Right atrium auricular region (tissue), 2 donors: ENCODE results near the gene PNRC1. TPM values are rescaled to one million over a fixed set of nuclear protein-coding genes. Genes with fewer than 3 reads are reported as not detected.
A peak's percentile ranks its signal among the peaks of the same experiment; 100 is the strongest.

Experiments used
- DNase-seq: peaks from one replicate; pipeline ENCODE4 v3.0.0-alpha.2; 2019; ENCODE audit warnings: low spot score
- H3K27ac ChIP-seq, 2 donors: fragments of 200-600 bp; sonication (generic); 1 replicate in 1 of 2; 2 replicates in 1 of 2; pipeline ENCODE4 v1.5.1; 2016 to 2019
- H3K27me3 ChIP-seq, 2 donors: fragments of 200-600 bp; sonication (generic); one replicate each; pipeline versions ENCODE4 v1.5.1 to v1.6.0; 2017 to 2019
- H3K36me3 ChIP-seq: fragments of 200-600 bp; sonication (generic); one replicate; pipeline ENCODE4 v1.5.1; 2016
- H3K4me1 ChIP-seq, 2 donors: fragments of 200-600 bp; sonication (generic); one replicate each; pipeline versions ENCODE4 v1.5.1 to v1.6.0; 2017 to 2019
- H3K4me3 ChIP-seq, 2 donors: fragments of 200-600 bp; sonication (generic); 1 replicate in 1 of 2; 2 replicates in 1 of 2; pipeline ENCODE4 v1.5.1; 2017 to 2019; ENCODE audit warnings: mild to moderate bottlenecking in 1 of 2, moderate library complexity in 1 of 2
- H3K9me3 ChIP-seq, 2 donors: fragments of 200-600 bp; sonication (generic); one replicate each; pipeline ENCODE4 v1.5.1; 2019
- total RNA-seq, 2 donors: library from RNA; depleted of rRNA; stranded (reverse); fragments of >200 nt; gene quantifications; one replicate each; pipeline ENCODE4 v1.1.0, GENCODE V29; 2016
- TF ChIP-seq, protein P1 (sequence below), 2 donors: fragments of 200-600 bp; sonication (generic); IDR thresholded peaks; one replicate each; pipeline ENCODE4 v1.5.1; 2019; ENCODE audit warnings: antibody characterized with exemption in 2 of 2

Gene PNRC1
- total RNA-seq, 2 donors from 2014 or later: 180 to 201 TPM

GRCh38 chr6:89085409-89086205, 5.1 kb downstream of the PNRC1 start:
- TF ChIP-seq, protein P1, sequence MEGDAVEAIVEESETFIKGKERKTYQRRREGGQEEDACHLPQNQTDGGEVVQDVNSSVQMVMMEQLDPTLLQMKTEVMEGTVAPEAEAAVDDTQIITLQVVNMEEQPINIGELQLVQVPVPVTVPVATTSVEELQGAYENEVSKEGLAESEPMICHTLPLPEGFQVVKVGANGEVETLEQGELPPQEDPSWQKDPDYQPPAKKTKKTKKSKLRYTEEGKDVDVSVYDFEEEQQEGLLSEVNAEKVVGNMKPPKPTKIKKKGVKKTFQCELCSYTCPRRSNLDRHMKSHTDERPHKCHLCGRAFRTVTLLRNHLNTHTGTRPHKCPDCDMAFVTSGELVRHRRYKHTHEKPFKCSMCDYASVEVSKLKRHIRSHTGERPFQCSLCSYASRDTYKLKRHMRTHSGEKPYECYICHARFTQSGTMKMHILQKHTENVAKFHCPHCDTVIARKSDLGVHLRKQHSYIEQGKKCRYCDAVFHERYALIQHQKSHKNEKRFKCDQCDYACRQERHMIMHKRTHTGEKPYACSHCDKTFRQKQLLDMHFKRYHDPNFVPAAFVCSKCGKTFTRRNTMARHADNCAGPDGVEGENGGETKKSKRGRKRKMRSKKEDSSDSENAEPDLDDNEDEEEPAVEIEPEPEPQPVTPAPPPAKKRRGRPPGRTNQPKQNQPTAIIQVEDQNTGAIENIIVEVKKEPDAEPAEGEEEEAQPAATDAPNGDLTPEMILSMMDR (IDR thresholded peaks at IDR 0.05): no peak
- Histone ChIP-seq H3K4me1 (peaks cover 0 to 30% of the 10 kb centered on the region in 2 donors), H3K27ac (peak overlapping the region in 1 of 2 donors; percentile 43), H3K27me3 (no peaks in the 10 kb centered on the region), H3K4me3 (no peak overlapping the region), H3K36me3 (peaks cover 30% of the 10 kb centered on the region), H3K9me3 (no peaks in the 10 kb centered on the region)
- no peak for DNase-seq

GRCh38 chr6:89087881-89088280, 7.3 kb downstream of the PNRC1 start:
- Histone ChIP-seq H3K4me1 (peaks cover 0 to 30% of the 10 kb centered on the region in 2 donors), H3K27ac (no peak overlapping the region)

GRCh38 chr6:89098461-89098860, 17.9 kb downstream of the PNRC1 start:
- Histone ChIP-seq H3K36me3 (no peaks in the 10 kb centered on the region), H3K4me1 (no peaks in the 10 kb centered on the region), H3K9me3 (no peaks in the 10 kb centered on the region), H3K4me3 (no peak overlapping the region), H3K27me3 (no peaks in the 10 kb centered on the region), H3K27ac (no peak overlapping the region)
- TF ChIP-seq, protein P1 (IDR thresholded peaks at IDR 0.05): no peak
- no peak for DNase-seq

More at GRCh38 chr6:89087881-89088280, 7.3 kb downstream of the PNRC1 start:
- Histone ChIP-seq H3K36me3 (peaks cover 30% of the 10 kb centered on the region), H3K9me3 (no peaks in the 10 kb centered on the region), H3K27me3 (no peaks in the 10 kb centered on the region), H3K4me3 (no peak overlapping the region)
- TF ChIP-seq, protein P1 (IDR thresholded peaks at IDR 0.05): no peak
- no peak for DNase-seq

- no peak for DNase-seq
- no peaks in the 10 kb centered on the region for H3K4me1 ChIP-seq
- no peak overlapping the region for H3K27ac ChIP-seq
- H3K4me3 ChIP-seq: no peak overlapping the region
- H3K9me3 ChIP-seq: no peaks in the 10 kb centered on the region
- H3K27me3 ChIP-seq: no peaks in the 10 kb centered on the region
- TF ChIP-seq, protein P1 (IDR thresholded peaks at IDR 0.05): no peak
- no peaks in the 10 kb centered on the region for H3K36me3 ChIP-seq
These were observed 19.6 kb downstream of the PNRC1 start for GRCh38 chr6:89100114-89100513.

DNA sequence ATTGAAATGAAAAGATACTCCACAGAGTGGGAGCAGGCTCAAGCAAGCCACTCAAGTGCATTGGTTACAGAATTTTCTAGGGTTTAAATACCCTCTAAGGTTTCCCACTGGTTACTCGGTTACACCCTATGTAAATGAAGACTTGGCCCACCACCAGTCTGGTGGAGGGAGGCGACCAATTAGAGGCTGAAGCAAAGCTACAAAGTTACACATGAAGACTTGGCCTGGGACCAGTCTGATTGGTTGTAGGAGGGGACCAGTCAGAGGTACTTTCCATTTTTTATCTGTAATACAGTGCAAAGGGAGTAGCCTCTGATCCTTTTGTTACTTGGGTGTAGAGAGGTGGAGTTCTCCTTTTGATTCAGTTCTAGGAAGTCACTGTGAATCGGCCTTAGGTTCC, 29.7 kb downstream of the PNRC1 start:
- H3K4me1 ChIP-seq: no peaks in the 10 kb centered on the region
- DNase-seq: no peak
- no peak overlapping the region for H3K27ac ChIP-seq

More for the DNA sequence above, 29.7 kb downstream of the PNRC1 start:
- TF ChIP-seq, protein P1 (IDR thresholded peaks at IDR 0.05): no peak
- Histone ChIP-seq H3K27me3 (no peaks in the 10 kb centered on the region), H3K4me3 (no peak overlapping the region), H3K36me3 (no peaks in the 10 kb centered on the region), H3K9me3 (no peaks in the 10 kb centered on the region)
